PC-3 (cell line): ENCODE data around the gene AP4B1. TPM values are rescaled to one million over a fixed set of nuclear protein-coding genes. Genes with fewer than 3 reads are reported as not detected.

Source experiments
- ATAC-seq: fragments of 200-7000 bp; cut with Tn5 transposase; 2 replicates; pipeline ENCODE4 v1.9.1; 2020; ENCODE audit warnings: mild to moderate bottlenecking, moderate library complexity
- BruUV-seq: library from RNA; stranded (reverse); fragments of 400-500 nt; replicated peaks from 2 replicates; lab custom pipeline; 2021; lab: Mats Ljungman, UMichigan
- CTCF ChIA-PET: fragments of 300-600 bp; sonication (Branson Sonifier 250); formaldehyde crosslinking; loops from one replicate; lab custom pipeline; 2022; ENCODE audit warnings: antibody characterized with exemption; lab: Charles Lee
- POLR2A ChIA-PET: fragments of 300-600 bp; sonication (Branson Sonifier 250); formaldehyde crosslinking; loops from one replicate; lab custom pipeline; 2022; ENCODE audit warnings: antibody characterized with exemption; ENCODE audit not compliant: unreplicated experiment; lab: Charles Lee
- DNase-seq: peaks from one replicate; pipeline ENCODE4 v3.0.0-alpha.2; 2015
- H2AFZ ChIP-seq: fragments of 300-600 bp; sonication (generic); 2 replicates; pipeline ENCODE4 v1.6.0; 2016; ENCODE audit warnings: antibody characterized with exemption, low read length
- H3F3A ChIP-seq: fragments of 300-600 bp; sonication (generic); one replicate; pipeline ENCODE4 v1.6.0; 2017; ENCODE audit warnings: antibody characterized with exemption, low read length, control low read depth, mild to moderate bottlenecking; ENCODE audit not compliant: unreplicated experiment
- H3K27ac ChIP-seq: fragments of 300-600 bp; sonication (generic); 2 replicates; pipeline ENCODE4 v1.5.1; 2016; ENCODE audit warnings: mild to moderate bottlenecking, low read length
- H3K27me3 ChIP-seq: fragments of 300-600 bp; sonication (generic); 2 replicates; pipeline ENCODE4 v1.6.1; 2016; ENCODE audit warnings: low read length, mixed read lengths
- H3K36me3 ChIP-seq: fragments of 300-600 bp; sonication (generic); 2 replicates; pipeline ENCODE4 v1.6.1; 2016; ENCODE audit warnings: low read depth, mixed run types, low read length, mixed read lengths
- H3K4me1 ChIP-seq: fragments of 300-600 bp; sonication (generic); 2 replicates; pipeline ENCODE4 v1.5.1; 2016; ENCODE audit warnings: low read length; ENCODE audit not compliant: insufficient read depth
- H3K4me2 ChIP-seq: fragments of 300-600 bp; sonication (generic); 2 replicates; pipeline ENCODE4 v1.6.0; 2016; ENCODE audit warnings: low read length
- H3K4me3 ChIP-seq: fragments of 300-600 bp; sonication (generic); 2 replicates; pipeline ENCODE4 v1.5.1; 2016; ENCODE audit warnings: mild to moderate bottlenecking, low read length, mixed read lengths
- H3K79me2 ChIP-seq: fragments of 300-600 bp; sonication (generic); 2 replicates; pipeline ENCODE4 v1.6.1; 2017; ENCODE audit warnings: low read length, mixed read lengths
- H3K9ac ChIP-seq: fragments of 300-600 bp; sonication (generic); 2 replicates; pipeline ENCODE4 v1.6.0; 2016; ENCODE audit warnings: mild to moderate bottlenecking, low read length
- H3K9me2 ChIP-seq: fragments of 300-600 bp; sonication (generic); replicated peaks from 2 replicates; pipeline ENCODE4 v1.6.1; 2016; ENCODE audit warnings: mixed run types, low read length, mixed read lengths
- H3K9me3 ChIP-seq: fragments of 300-600 bp; sonication (generic); 2 replicates; pipeline ENCODE4 v1.6.1; 2016; ENCODE audit warnings: low read length, mixed read lengths
- H4K20me1 ChIP-seq: fragments of 300-600 bp; sonication (generic); 2 replicates; pipeline ENCODE4 v1.6.1; 2016; ENCODE audit warnings: low read length, mixed read lengths
- CTCF ChIP-seq: fragments of 300-600 bp; sonication (generic); conservative IDR thresholded peaks from 2 replicates; pipeline ENCODE4 v1.5.1; 2017; ENCODE audit warnings: antibody characterized with exemption, low read depth, mild to moderate bottlenecking, low read length
- EZH2 ChIP-seq: fragments of 300-600 bp; sonication (generic); IDR thresholded peaks from one replicate; pipeline ENCODE4 v1.6.1; 2017; ENCODE audit warnings: antibody characterized with exemption, mild to moderate bottlenecking, low read length; ENCODE audit not compliant: unreplicated experiment
- EZH2phosphoT487 ChIP-seq: fragments of 300-600 bp; sonication (generic); IDR thresholded peaks from 2 replicates; pipeline ENCODE4 v1.6.1; 2018; ENCODE audit warnings: mild to moderate bottlenecking, antibody characterized with exemption, low read length, borderline replicate concordance
- intact Hi-C: fragments of 100-400 bp; cut with micrococcal nuclease; formaldehyde crosslinking; loops from 2 replicates; pipeline ENCODE4 v1.9.0; 2023
- total RNA-seq: library from RNA; depleted of rRNA; stranded (reverse); fragments of >200 nt; gene quantifications from 2 replicates; pipeline ENCODE4 v1.2.3, GENCODE V29; 2014

The AP4B1 gene
- total RNA-seq, 1 experiment from 2014 or later: 15.5 TPM

- Histone ChIP-seq H3K36me3 (no peaks in the 10 kb centered on the region), H3K4me2 (no peak overlapping the region), H2AFZ (no peak overlapping the region), H3F3A (peaks cover 5% of the 10 kb centered on the region), H3K9ac (no peak overlapping the region), H4K20me1 (peaks cover 49% of the 10 kb centered on the region), H3K9me3 (no peaks in the 10 kb centered on the region), H3K79me2 (peaks cover 100% of the 10 kb centered on the region), H3K27me3 (no peaks in the 10 kb centered on the region), H3K4me1 (peaks cover 36% of the 10 kb centered on the region), H3K4me3 (no peak overlapping the region), H3K9me2 (no peaks in the 10 kb centered on the region), H3K27ac (no peak overlapping the region)
- no peak for TF ChIP-seq EZH2phosphoT487
- no peak for TF ChIP-seq CTCF
- no peak for TF ChIP-seq EZH2
- intact Hi-C loops: no loop called here
- ChIA-PET CTCF (no interaction called here), POLR2A (no interaction called here)
- no peak for DNase-seq
- no TSS peak for BruUV-seq
- no peak for ATAC-seq
These were observed 30.0 kb upstream of the AP4B1 start for GRCh38 chr1:113934511-113935055.

GRCh38 chr1:113934006-113934405 is 29.4 kb upstream of the AP4B1 start:
- POLR2A ChIA-PET: no interaction called here
- H3K27me3 ChIP-seq: no peaks in the 10 kb centered on the region
- H3K4me1 ChIP-seq: peaks cover 31% of the 10 kb centered on the region
- intact Hi-C loops: no loop called here
- ATAC-seq: no peak
- CTCF ChIA-PET: no interaction called here
- H3K4me3 ChIP-seq: no peak overlapping the region
- no peak overlapping the region for H3K4me2 ChIP-seq
- DNase-seq: no peak
- H3F3A ChIP-seq: peaks cover 5% of the 10 kb centered on the region
- TF ChIP-seq EZH2phosphoT487 (no peak), CTCF (no peak), EZH2 (no peak)
- H3K79me2 ChIP-seq: peaks cover 97% of the 10 kb centered on the region
- H2AFZ ChIP-seq: no peak overlapping the region
- H3K9ac ChIP-seq: no peak overlapping the region
- no TSS peak for BruUV-seq
- no peaks in the 10 kb centered on the region for H3K9me3 ChIP-seq
- H3K36me3 ChIP-seq: no peaks in the 10 kb centered on the region
- H4K20me1 ChIP-seq: peaks cover 43% of the 10 kb centered on the region
- no peak overlapping the region for H3K27ac ChIP-seq
- H3K9me2 ChIP-seq: no peaks in the 10 kb centered on the region

GRCh38 chr1:113931451-113931851 is 26.9 kb upstream of the AP4B1 start:
- H3K4me3 ChIP-seq: peak overlapping the region; percentile 86

More at GRCh38 chr1:113931451-113931851, 26.9 kb upstream of the AP4B1 start:
- TF ChIP-seq CTCF (no peak), EZH2phosphoT487 (no peak), EZH2 (no peak)
- ATAC-seq: peak; percentile 12
- no peaks in the 10 kb centered on the region for H3K9me2 ChIP-seq
- H3K27ac ChIP-seq: peak overlapping the region; percentile 41
- H3K79me2 ChIP-seq: peaks cover 78% of the 10 kb centered on the region
- H3K27me3 ChIP-seq: no peaks in the 10 kb centered on the region
- H4K20me1 ChIP-seq: peaks cover 29% of the 10 kb centered on the region; the same call in 1 of the 2 replicates
- intact Hi-C loops: loop anchor here (1.0 kb wide), 1 partner anchor 119 kb away; the partner anchor contains the start of gene RSBN1
- POLR2A ChIA-PET: interaction anchor here (0.6 kb wide), 1 partner anchor 386 kb away, joined by 5 read pairs; no protein-coding TSS in a partner anchor
- peaks cover 32% of the 10 kb centered on the region for H3K4me1 ChIP-seq
- DNase-seq: peak; percentile 63
- no peaks in the 10 kb centered on the region for H3K36me3 ChIP-seq
- BruUV-seq: no TSS peak
- peak overlapping the region; percentile 96 for H3K4me2 ChIP-seq
- no peak overlapping the region for H2AFZ ChIP-seq
- H3K9ac ChIP-seq: peak overlapping the region; percentile 82; the same call in 1 of the 2 replicates
- no peaks in the 10 kb centered on the region for H3K9me3 ChIP-seq
- CTCF ChIA-PET: no interaction called here
- H3F3A ChIP-seq: no peaks in the 10 kb centered on the region
